HG03469 (cell line): ENCODE measurements around the gene TCHHL1.

Source experiments
- ATAC-seq: cut with Tn5 transposase; IDR thresholded peaks from one replicate; pipeline ENCODE4 v1.9.1; 2021; ENCODE audit warnings: mild to moderate bottlenecking, moderate library complexity, moderate number of reproducible peaks; ENCODE audit not compliant: unreplicated experiment

Gene TCHHL1

GRCh38 chr1:152039886-152040285 is 49.0 kb downstream of the TCHHL1 start:
- no peak for ATAC-seq

GRCh38 chr1:152039461-152039860 is 49.4 kb downstream of the TCHHL1 start:
- no peak for ATAC-seq

DNA sequence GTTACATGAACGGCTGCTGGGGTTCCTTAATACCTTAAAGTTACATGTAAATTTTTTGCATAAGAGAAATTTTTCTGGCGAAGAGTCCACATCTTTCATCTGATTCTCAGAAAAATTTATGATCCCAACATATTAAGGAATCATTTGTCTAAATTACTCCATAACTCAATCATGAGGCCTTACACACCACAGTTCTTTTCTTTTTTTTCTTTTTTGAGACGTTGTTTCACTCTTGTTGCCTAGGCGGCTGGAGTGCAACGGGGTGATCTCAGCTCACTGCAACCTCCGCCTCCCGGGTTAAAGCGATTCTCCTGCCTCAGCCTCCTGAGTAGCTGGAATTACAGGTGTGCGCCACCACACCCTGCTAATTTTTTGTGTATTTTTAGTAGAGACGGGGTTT is 50.0 kb downstream of the TCHHL1 start:
- ATAC-seq, result no peak

DNA sequence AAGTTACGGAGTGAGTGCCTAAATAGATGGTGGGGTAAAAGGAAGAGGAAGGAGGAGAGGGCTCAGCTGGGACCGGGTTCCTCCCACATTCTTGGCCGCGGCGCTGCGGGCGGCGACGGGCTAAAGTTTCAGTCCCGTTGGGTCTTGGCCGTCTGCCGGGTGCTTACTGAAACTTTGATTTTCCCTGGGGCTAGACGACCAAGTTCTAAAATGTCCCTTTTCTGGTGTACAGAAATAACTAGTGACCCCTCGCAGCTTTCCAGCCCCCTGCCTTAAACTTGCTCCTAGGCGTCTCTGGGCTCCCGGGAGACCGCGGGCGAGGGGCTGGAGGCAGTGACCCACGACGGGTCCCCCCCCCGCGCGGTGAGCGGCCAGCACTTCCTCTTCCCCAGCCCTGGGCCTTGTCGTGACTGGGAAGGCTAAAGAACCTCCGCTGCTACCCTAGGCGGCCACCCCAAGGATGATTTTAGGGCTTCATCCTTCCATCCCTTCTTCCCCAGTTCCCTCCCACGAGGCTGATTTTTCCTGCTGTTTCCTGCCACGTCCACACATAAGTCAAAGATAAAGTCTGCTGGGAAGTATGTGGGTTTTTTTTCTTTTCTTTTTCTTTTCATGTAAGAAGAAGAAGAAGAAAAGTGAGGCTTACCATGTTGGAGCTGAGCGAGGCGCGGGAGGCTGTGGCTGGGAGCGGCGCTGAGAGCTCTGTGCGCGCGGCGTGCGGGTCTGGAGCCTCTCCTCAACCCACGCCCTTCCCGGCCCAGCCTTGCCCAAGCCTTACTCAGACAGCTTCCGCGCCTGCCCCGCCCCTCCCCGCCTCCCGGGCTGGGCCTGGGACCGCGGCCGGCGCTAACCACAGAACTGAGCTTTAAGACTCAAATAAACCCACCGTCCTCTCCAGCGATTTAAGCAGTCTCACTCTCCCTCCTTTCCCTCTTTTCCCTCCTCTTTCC is 52.3 kb downstream of the TCHHL1 start, which contains the start of gene S100A11:
TSS of gene S100A11 (minus strand) at position 738 of the 950 bp plus-strand sequence. CDS start at position 649, 89 bp downstream.
- no peak for ATAC-seq

DNA sequence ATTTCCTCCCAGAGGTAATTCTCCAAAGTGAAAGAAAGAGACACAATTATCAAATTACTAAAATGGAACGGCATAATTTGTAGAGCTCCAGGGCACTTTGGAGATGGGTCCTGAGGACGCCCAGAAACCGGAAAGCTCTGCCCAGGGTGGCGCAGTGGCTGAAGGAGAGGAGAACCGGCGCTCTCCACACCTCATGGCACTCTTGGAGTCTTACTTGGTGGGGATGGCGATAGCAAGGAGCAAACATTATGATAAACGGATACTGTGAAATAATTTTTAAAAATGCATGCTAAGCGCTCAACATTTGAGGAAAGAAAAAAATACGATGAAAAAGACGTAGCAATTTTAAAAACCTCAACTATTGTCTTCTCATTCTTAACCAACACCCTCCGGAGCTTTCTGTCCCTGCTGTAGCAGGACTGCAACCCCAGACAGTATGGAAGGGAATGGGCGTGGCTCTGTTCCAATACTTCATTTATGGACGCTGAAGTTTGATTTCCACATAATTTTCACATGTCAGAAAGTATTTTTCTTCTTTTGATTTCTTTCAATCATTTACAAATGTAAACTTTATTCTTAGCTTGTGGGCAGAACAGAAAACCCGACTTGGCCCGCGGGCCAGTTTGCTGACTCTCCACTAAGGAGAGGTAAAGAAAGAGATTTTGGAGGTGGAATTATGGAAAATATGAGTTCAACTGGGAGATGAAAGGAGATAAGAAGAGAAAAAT is 53.2 kb downstream of the TCHHL1 start:
- ATAC-seq, result no peak

GRCh38 chr1:152034654-152035538 is 54.0 kb downstream of the TCHHL1 start:
- no peak for ATAC-seq

GRCh38 chr1:152034324-152034653 is 54.6 kb downstream of the TCHHL1 start:
- ATAC-seq, result no peak
